Mesothelial cell of epicardium (in vitro differentiated cells): Measurements from ENCODE around the gene OR5C1. TPM values are rescaled to one million over a fixed set of nuclear protein-coding genes. Genes with fewer than 3 reads are reported as not detected.
"Not testable (repeated sequence)": the region's sequence is repeated elsewhere in the genome, so short reads cannot be mapped to it uniquely, and the experiment has no call there.

Experiments
- DNase-seq, 2 experiments: peaks; one replicate each; pipeline ENCODE4 v3.0.0; 2021; ENCODE audit warnings: low spot score in 2 of 2; ENCODE audit not compliant: unreplicated experiment in 2 of 2
- H3K27ac Mint-ChIP-seq: 2 replicates; pipeline ENCODE4 v1.8.0; 2021; ENCODE audit warnings: mixed read lengths
- H3K27me3 Mint-ChIP-seq: 2 replicates; pipeline ENCODE4 v1.8.0; 2021; ENCODE audit warnings: low read depth, mixed read lengths
- H3K36me3 Mint-ChIP-seq: 2 replicates; pipeline ENCODE4 v1.8.0; 2021; ENCODE audit warnings: mixed read lengths
- H3K4me1 Mint-ChIP-seq: 2 replicates; pipeline ENCODE4 v1.8.0; 2021; ENCODE audit warnings: mixed read lengths
- H3K4me3 Mint-ChIP-seq: 2 replicates; pipeline ENCODE4 v1.8.0; 2021; ENCODE audit warnings: mild to moderate bottlenecking, moderate library complexity, mixed read lengths
- H3K9me3 Mint-ChIP-seq: 2 replicates; pipeline ENCODE4 v1.8.0; 2021; ENCODE audit warnings: mixed read lengths
- total RNA-seq: library from RNA; stranded (reverse); gene quantifications from 3 replicates; pipeline ENCODE4 v1.2.1, GENCODE V29; 2021
- TF ChIP-seq, protein P1 (sequence below): fragments of 200-600 bp; sonication (generic); IDR thresholded peaks from one replicate; pipeline ENCODE4 v1.5.0; 2021; ENCODE audit warnings: antibody characterized with exemption; ENCODE audit not compliant: unreplicated experiment

The OR5C1 gene
- total RNA-seq, 1 donor from 2014 or later: not detected

- Mint-ChIP-seq H3K36me3 (no peaks in the 10 kb centered on the region), H3K9me3 (no peaks in the 10 kb centered on the region), H3K27ac (no peak overlapping the region), H3K27me3 (no peaks in the 10 kb centered on the region), H3K4me3 (no peak overlapping the region), H3K4me1 (peaks cover 5% of the 10 kb centered on the region)
- DNase-seq: no peak
- TF ChIP-seq, protein P1, sequence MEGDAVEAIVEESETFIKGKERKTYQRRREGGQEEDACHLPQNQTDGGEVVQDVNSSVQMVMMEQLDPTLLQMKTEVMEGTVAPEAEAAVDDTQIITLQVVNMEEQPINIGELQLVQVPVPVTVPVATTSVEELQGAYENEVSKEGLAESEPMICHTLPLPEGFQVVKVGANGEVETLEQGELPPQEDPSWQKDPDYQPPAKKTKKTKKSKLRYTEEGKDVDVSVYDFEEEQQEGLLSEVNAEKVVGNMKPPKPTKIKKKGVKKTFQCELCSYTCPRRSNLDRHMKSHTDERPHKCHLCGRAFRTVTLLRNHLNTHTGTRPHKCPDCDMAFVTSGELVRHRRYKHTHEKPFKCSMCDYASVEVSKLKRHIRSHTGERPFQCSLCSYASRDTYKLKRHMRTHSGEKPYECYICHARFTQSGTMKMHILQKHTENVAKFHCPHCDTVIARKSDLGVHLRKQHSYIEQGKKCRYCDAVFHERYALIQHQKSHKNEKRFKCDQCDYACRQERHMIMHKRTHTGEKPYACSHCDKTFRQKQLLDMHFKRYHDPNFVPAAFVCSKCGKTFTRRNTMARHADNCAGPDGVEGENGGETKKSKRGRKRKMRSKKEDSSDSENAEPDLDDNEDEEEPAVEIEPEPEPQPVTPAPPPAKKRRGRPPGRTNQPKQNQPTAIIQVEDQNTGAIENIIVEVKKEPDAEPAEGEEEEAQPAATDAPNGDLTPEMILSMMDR: no peak
These were observed 43.5 kb downstream of the OR5C1 start for GRCh38 chr9:122832194-122832593.

DNA sequence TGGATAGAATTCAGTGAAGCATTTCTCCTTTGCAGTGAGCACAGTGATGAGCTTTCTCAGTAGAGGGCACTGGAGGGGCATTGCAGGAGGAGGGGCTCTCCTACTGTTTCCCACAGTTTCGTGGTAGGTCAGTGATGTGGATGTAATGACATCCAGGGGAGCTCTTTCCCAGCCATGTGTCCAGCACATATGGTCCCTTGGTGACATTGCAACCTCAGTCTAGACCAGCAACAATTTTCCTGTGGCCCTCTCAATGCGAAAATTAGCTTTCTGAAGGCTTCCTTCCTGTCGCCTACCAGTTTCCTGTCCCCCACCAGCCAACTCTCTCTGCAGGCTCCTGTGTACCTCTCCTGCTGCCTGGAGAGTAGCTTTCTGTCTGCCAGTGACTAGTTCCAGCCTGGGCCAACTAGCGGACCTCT, 46.6 kb downstream of the OR5C1 start:
- H3K4me1 Mint-ChIP-seq: no peaks in the 10 kb centered on the region
- no peak overlapping the region for H3K4me3 Mint-ChIP-seq
- TF ChIP-seq, protein P1: no peak
- no peaks in the 10 kb centered on the region for H3K9me3 Mint-ChIP-seq
- no peak for DNase-seq
- no peaks in the 10 kb centered on the region for H3K36me3 Mint-ChIP-seq
- peaks cover 5% of the 10 kb centered on the region for H3K27me3 Mint-ChIP-seq
- no peak overlapping the region for H3K27ac Mint-ChIP-seq

DNA sequence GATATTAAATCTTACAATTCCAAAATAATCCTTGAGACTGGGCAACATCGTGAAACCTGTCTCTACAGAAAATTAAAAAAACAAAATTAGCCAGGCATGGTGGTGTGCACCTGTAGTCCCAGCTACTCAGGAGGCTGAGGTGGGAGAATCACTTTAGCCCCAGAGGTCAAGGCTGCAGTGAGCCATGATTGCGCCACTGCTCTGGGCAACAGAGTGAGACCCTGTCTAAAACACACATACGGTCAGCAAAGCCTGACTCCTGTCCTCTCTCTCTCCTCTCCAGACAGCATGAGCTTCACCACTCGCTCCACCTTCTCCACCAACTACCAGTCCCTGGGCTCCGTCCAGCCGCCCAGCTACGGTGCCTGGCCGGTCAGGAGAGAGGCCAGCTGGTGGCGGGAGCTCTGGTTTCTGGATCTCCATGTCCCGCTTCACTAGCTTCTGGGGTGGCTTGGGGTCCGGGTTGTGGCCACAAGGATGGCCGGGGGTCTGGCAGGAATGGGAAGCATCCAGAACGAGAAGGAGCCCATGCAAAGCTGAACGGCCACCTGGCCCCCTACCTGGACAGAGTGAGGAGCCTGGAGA, 48.6 kb downstream of the OR5C1 start:
- Mint-ChIP-seq H3K9me3 (no peaks in the 10 kb centered on the region), H3K27ac (no peak overlapping the region), H3K4me1 (no peaks in the 10 kb centered on the region), H3K27me3 (peaks cover 9% of the 10 kb centered on the region), H3K36me3 (no peaks in the 10 kb centered on the region), H3K4me3 (no peak overlapping the region)
- DNase-seq: no peak
- TF ChIP-seq, protein P1: no peak

DNA sequence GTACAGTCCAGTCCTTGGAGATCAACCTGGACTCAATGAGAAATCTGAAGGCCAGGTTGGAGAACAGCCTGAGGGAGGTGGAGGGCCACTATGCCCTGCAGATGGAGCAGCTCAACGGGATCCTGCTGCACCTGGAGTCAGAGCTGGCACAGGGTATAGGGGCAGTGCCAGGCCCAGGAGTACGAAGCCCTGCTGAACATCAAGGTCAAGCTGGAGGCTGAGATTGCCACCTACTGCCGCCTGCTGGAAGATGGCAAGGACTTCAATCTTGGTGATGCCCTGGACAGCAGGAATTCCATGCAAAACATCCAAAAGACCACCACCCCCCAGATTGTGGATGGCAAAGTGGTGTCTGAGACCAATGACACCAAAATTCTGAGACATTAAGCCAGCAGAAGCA, 49.7 kb downstream of the OR5C1 start:
- DNase-seq, H3K4me1 Mint-ChIP-seq, H3K27ac Mint-ChIP-seq, H3K36me3 Mint-ChIP-seq, H3K4me3 Mint-ChIP-seq, H3K9me3 Mint-ChIP-seq, H3K27me3 Mint-ChIP-seq: not testable (repeated sequence)

Other genes starting within 250 kb of the OR5C1 start
- not detected in 3 replicates for gene OR1N2, start 235.8 kb upstream of the OR5C1 start, total RNA-seq
- gene OR1L8, start 205.5 kb upstream of the OR5C1 start, total RNA-seq: 0.13 TPM in 1 of 3 replicates, not detected in the others
- not detected in 3 replicates for gene OR1Q1, start 174.2 kb upstream of the OR5C1 start, total RNA-seq
- gene OR1B1, start 131.3 kb upstream of the OR5C1 start, total RNA-seq: not detected in 3 replicates
- gene OR1L1, start 127.2 kb upstream of the OR5C1 start, total RNA-seq: not detected in 3 replicates
- gene OR1L3, start 113.8 kb upstream of the OR5C1 start, total RNA-seq: not detected in 3 replicates
- gene OR1L4, start 64.9 kb upstream of the OR5C1 start, total RNA-seq: not detected in 3 replicates
- not detected in 3 replicates for gene OR1L6, start 46.6 kb upstream of the OR5C1 start, total RNA-seq
- not detected in 3 replicates for gene OR1K1, start 11.2 kb downstream of the OR5C1 start, total RNA-seq
- 25.7 to 30.5 TPM (median 26.8 TPM) in 3 replicates for gene PDCL, start 39.7 kb downstream of the OR5C1 start, total RNA-seq
- 67.9 to 68.6 TPM (median 68.3 TPM) in 3 replicates for gene RC3H2, start 116.4 kb downstream of the OR5C1 start, total RNA-seq
- 9.6 to 10.4 TPM (median 10.2 TPM) in 3 replicates for gene ZBTB6, start 124.4 kb downstream of the OR5C1 start, total RNA-seq
- gene ZBTB26, start 142.6 kb downstream of the OR5C1 start, total RNA-seq: 15.7 to 16.7 TPM (median 16.2 TPM) in 3 replicates
- 79.6 to 88.1 TPM (median 84.5 TPM) in 3 replicates for gene RABGAP1, start 152.1 kb downstream of the OR5C1 start, total RNA-seq
- 2.9 to 3.8 TPM (median 3.7 TPM) in 3 replicates for gene GPR21, start 244.7 kb downstream of the OR5C1 start, total RNA-seq